HEK293T (cell line): ENCODE results near the gene EFNA5.

ENCODE experiments used
- L3MBTL2 ChIP-seq: fragments of 450-650 bp; conservative IDR thresholded peaks from 2 replicates; pipeline ENCODE4 v1.6.1; 2016; ENCODE audit warnings: mild to moderate bottlenecking
- LEF1 ChIP-seq: fragments of 450-650 bp; IDR thresholded peaks from 2 replicates; pipeline ENCODE4 v1.6.1; 2017; ENCODE audit warnings: mild to moderate bottlenecking, borderline replicate concordance
- PKNOX1 ChIP-seq: fragments of 450-650 bp; IDR thresholded peaks from 2 replicates; pipeline ENCODE4 v1.6.1; 2016
- TARDBP ChIP-seq: fragments of 450-650 bp; IDR thresholded peaks from 2 replicates; pipeline ENCODE4 v1.6.1; 2016

GRCh38 chr5:107546719-107547118, 124.0 kb downstream of the EFNA5 start:
- TF ChIP-seq L3MBTL2 (no peak), LEF1 (no peak), TARDBP (no peak), PKNOX1 (no peak)
